HTERT RPE-1 (cell line): Measurements from ENCODE around the gene CCM2.

Source experiments
- in situ Hi-C: fragments of 300-500 bp; cut with MboI; formaldehyde crosslinking; loops from 4 replicates; pipeline ENCODE4 v1.14.3; 2020; ENCODE audit warnings: low sequenced_read_pairs

CCM2 gene

DNA sequence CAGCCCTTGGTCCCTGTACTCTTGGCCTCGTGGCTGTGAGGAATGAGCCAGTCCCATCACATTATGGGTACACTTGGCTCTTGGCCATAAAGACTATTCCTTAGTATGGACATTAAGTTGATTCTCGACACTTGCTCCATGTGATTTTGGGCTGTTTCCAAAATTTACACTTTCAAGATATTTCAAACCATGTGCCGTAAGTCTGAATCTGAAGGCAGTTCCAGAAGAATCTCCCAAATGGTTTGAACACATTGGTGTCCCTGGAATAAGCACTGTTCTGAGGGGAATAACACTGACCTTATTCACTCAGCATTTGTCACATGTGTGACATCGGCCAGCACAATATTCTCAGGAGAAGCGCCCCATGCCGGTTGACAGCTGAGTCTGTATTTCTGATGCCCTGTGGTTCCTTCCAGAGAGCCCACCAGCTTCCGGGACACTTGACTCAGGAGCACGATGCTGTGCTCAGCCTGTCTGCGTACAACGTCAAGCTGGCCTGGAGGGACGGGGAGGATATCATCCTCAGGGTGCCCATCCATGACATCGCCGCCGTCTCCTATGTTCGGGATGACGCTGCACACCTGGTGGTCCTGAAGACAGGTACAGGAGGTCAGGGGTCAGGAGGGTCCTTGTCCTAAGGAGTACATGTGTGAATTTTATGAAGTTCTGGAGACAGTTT, 64.2 kb downstream of the CCM2 start:
- in situ Hi-C loops = no loop called here

- in situ Hi-C loops = no loop called here
Measured at GRCh38 chr7:45065031-45065995, 65.3 kb downstream of the CCM2 start.

DNA sequence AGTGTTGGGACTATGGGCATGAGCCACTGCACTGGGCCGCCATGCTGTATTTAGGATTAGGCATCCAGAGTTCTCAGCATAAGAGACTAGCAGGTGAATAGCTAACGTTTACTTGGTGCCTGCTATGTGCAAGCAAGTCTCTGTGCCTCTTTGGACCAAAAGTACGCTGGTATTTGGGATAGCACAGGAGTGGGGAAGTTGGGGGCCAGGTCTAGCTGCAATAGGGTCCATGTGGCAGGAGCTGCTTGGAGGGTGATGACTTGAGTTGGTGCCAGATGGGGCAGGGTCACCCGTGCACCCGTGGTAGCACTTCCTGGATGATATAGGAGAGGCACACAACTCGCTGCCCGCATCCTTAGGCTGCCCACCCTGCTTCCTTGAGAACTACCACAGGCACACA, 66.4 kb downstream of the CCM2 start:
- in situ Hi-C loops = no loop called here

DNA sequence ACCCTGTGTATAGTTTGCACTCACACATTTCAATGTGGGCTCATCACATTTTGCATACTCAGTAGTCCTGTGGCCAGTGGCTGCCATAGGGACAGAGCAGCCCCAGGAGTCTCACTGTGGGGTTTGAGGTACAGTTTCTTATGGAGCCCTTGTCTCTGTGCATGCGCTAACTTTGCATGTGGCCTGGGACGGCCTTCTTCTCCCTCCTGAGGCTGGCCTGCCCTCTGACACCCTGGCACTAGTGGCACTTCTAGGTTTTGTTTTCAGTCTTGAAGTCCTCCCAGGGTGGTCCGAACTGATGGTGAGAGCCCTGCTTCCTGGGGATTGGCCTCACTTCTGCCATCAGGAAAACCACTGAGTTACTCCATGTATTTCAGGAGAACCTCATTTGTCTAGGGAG, 67.6 kb downstream of the CCM2 start:
- in situ Hi-C loops = no loop called here

DNA sequence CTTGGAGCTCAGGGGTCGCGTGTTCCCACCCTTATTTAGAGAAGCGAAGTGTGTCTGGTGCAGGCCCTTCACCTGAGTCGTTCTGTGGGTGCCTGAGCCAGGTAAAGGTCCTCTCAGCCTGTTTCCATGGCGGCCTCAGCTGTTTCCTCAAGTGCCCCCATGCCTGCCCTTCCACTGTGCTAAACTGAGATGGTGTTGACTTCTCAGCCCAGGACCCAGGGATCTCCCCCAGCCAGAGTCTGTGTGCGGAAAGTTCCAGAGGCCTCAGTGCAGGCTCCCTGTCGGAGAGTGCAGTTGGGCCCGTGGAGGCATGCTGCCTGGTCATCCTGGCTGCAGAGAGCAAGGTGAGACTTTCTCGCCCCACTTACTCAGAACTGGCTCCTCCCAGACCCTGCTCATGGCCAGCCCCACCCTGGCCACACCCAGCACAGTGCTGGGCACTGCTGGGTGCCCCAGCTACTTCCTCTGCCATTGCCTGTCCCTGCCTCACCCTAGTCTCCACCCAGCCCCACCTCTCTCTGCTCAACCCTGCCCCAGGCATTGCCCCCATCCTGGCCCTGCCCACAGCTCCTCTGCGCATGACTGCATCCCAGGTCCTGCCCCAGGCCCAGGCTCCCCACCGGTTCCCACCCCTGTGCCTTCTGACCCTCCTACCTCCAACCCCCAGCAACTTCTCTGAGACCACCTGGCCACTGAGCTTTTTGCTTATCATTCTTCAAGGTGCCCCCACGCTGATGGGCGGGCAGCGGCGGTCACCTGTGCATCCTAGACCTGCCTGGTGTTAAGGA, 68.4 kb downstream of the CCM2 start:
- in situ Hi-C loops = no loop called here

DNA sequence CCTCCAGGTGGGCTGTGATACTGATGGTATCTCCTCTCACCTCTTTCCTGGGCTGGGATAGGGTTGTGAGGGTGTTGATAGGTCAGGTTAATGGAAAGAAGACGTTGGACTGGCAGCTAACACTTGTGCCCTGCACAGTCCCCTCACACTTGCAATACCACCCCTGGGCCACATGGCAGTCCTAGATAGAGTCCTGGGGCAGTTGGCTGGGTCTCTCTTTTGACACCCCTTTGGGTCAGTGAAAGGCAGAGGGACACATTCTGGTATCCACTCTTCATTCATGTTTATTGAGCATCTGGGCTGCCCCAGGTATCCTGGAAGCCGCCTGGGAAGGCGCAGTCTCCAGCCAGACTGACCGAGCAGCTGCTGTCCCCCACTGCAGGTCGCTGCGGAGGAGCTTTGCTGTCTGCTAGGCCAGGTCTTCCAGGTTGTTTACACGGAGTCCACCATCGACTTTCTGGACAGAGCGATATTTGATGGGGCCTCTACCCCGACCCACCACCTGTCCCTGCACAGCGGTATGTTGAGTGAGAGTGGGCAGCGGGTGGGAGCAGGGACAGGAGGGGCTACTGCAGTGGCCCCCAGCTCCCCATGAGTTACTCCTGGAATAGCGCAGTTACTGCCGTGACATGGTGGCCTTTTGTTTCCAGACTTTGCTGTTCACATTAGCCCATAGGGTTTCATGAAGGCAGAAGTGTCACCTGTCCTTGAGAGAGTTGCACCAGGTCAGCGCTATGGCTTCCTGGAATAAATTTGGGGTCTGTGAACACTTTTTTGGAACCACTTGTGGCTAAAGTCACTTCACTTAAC, 69.6 kb downstream of the CCM2 start:
- in situ Hi-C loops = no loop called here

GRCh38 chr7:45070254-45070642, 70.2 kb downstream of the CCM2 start:
- in situ Hi-C loops = no loop called here

DNA sequence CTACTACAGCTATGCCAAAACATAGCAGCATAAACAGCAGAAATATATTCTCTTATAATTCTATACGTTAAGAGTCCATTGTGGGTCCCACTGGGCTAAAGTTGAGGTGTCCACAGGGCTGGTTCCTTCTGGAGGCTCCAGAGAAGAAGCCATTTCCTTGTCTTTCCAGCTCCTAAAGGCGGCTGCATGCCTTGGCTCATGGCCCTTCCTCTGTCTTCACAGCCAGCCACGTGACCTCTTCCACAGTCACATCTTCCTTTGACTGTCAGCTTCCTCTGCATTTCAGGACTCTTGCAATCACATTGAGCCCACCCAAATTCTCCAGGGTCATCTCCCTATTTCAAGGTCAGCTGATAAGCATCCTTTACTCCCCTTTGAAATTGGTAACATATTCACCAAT, 71.5 kb downstream of the CCM2 start:
- in situ Hi-C loops = no loop called here

GRCh38 chr7:45072131-45073030, 72.4 kb downstream of the CCM2 start:
- in situ Hi-C loops = no loop called here

DNA sequence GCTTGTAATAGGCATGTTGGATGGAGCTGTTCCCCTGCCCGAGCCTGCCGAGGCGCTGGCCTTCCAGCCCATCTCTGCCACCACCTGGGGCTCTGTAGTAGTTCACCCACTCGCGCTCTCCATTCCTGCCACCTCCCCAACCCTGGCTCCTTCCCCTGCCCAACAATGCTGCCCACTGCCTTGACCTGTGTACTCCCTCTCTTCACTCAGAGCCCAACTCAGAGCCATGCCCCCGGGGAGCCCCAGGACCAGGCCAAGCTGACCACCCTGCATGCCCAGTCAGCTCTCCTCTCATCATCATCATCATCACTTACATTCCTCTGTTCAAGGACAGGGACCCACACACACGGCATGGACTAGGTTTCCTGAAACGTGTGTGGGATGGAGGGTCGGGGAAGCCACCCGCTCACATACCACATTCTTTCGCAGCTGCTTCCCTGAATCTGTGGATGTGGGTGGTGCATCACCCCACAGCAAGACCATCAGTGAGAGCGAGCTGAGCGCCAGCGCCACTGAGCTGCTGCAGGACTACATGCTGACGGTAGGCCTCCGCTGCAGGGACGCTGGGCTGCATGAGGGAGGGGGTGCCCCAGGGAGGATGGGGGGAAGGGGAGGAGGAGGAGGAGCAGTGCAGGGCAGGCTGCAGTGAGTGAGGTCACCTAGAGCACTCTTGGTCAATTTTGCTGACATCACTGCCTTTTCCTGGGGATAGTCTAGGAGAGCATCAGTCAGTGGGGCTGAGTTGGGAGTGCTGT, 73.2 kb downstream of the CCM2 start:
- in situ Hi-C loops = no loop called here

- in situ Hi-C loops = no loop called here
Measured at GRCh38 chr7:45073786-45074527, 74.0 kb downstream of the CCM2 start.

GRCh38 chr7:45074528-45075354, 74.7 kb downstream of the CCM2 start:
- in situ Hi-C loops = no loop called here

DNA sequence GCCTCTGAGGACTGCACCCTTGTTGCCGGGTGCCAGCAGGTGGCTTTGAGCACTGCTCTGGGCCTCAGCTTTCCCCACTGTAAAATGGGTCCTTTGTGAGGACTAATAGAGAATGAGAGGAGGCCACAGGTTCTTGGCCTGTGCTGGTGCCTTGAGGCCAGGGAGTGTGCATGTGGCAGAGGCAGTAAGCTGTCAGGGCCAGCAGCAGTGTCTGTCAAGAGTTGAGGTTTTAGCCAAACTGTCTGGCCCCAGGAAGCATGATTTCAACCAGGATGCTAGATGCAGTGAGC, 75.3 kb downstream of the CCM2 start:
- in situ Hi-C loops = no loop called here

- in situ Hi-C loops = no loop called here
Measured at GRCh38 chr7:45075871-45076796, 76.1 kb downstream of the CCM2 start.

- in situ Hi-C loops = no loop called here
Measured at GRCh38 chr7:45076946-45077345, 76.9 kb downstream of the CCM2 start.

- in situ Hi-C loops = no loop called here
Measured at GRCh38 chr7:45077579-45077978, 77.6 kb downstream of the CCM2 start.
